ENCODE measurements around the gene EXD3. TPM values are rescaled to one million over a fixed set of nuclear protein-coding genes. Genes with fewer than 3 reads are reported as not detected.

The EXD3 gene
- total and polyA plus RNA-seq, 2 of the 13 experiments (the other 11 are each of a cell fraction or from before 2014, with no cell fraction given) = 2.7 to 4.8 TPM

- TF ChIP-seq NR2F1 (CRISPR knock-in tag; IDR thresholded peaks at IDR 0.05) = no peak
- TF ChIP-seq GMEB1 (CRISPR knock-in tag; IDR thresholded peaks at IDR 0.05; ENCODE audit: borderline replicate concordance) = no peak
- peak; percentile 29; the same call in 1 of the 2 replicates for TF ChIP-seq HDAC1 (CRISPR knock-in tag; IDR thresholded peaks at IDR 0.05)
- 0 out of 2 replicates have a peak, but pooled peaks have one; percentile 11 for TF ChIP-seq ERF (CRISPR knock-in tag; IDR thresholded peaks at IDR 0.05)
- TF ChIP-seq ZFYVE20 (CRISPR knock-in tag; IDR thresholded peaks at IDR 0.05; ENCODE audit: borderline replicate concordance, low read depth) = no peak
- TF ChIP-seq, protein P1, sequence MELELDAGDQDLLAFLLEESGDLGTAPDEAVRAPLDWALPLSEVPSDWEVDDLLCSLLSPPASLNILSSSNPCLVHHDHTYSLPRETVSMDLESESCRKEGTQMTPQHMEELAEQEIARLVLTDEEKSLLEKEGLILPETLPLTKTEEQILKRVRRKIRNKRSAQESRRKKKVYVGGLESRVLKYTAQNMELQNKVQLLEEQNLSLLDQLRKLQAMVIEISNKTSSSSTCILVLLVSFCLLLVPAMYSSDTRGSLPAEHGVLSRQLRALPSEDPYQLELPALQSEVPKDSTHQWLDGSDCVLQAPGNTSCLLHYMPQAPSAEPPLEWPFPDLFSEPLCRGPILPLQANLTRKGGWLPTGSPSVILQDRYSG (CRISPR knock-in tag; IDR thresholded peaks at IDR 0.05) = no peak
- no peak for TF ChIP-seq BRF2 (CRISPR knock-in tag; IDR thresholded peaks at IDR 0.05)
- TF ChIP-seq ZNF343 (CRISPR knock-in tag; IDR thresholded peaks at IDR 0.05) = no peak
- TF ChIP-seq KLF15 (CRISPR knock-in tag; IDR thresholded peaks at IDR 0.05; ENCODE audit: borderline replicate concordance) = no peak
- no peak for TF ChIP-seq TRAFD1 (CRISPR knock-in tag; IDR thresholded peaks at IDR 0.05; ENCODE audit: borderline replicate concordance)
- TF ChIP-seq ZBTB40 (IDR thresholded peaks at IDR 0.05) = no peak
- peak; percentile 47; the same call in 1 of the 2 replicates for TF ChIP-seq ZBTB40 (CRISPR knock-in tag; IDR thresholded peaks at IDR 0.05)
These were observed 121.6 kb downstream of the EXD3 start (continued) for GRCh38 chr9:137301081-137301947.
